SJCRH30 (cell line): Measurements from ENCODE around the gene CYP19A1. TPM values are rescaled to one million over a fixed set of nuclear protein-coding genes. Genes with fewer than 3 reads are reported as not detected.

Experiments
- DNase-seq, 2 experiments: peaks; one replicate each; pipeline ENCODE4 v3.0.0-alpha.2; 2015 to 2020
- H3K27ac ChIP-seq: fragments of 250-450 bp; sonication (Bioruptor Pico); 2 replicates; pipeline ENCODE4 v1.5.1; 2020; ENCODE audit warnings: mild to moderate bottlenecking, moderate library complexity
- H3K27me3 ChIP-seq: fragments of 250-450 bp; sonication (Bioruptor Pico); 2 replicates; pipeline ENCODE4 v1.5.1; 2020; ENCODE audit warnings: mild to moderate bottlenecking, moderate library complexity
- H3K36me3 ChIP-seq: fragments of 250-450 bp; sonication (Bioruptor Pico); 2 replicates; pipeline ENCODE4 v1.5.1; 2020; ENCODE audit warnings: mild to moderate bottlenecking, moderate library complexity
- H3K4me1 ChIP-seq: fragments of 250-450 bp; sonication (Bioruptor Pico); 2 replicates; pipeline ENCODE4 v1.5.1; 2020; ENCODE audit warnings: mild to moderate bottlenecking, moderate library complexity
- H3K4me3 ChIP-seq: fragments of 250-450 bp; sonication (Bioruptor Pico); 2 replicates; pipeline ENCODE4 v1.5.1; 2020; ENCODE audit warnings: mild to moderate bottlenecking, moderate library complexity
- H3K9me3 ChIP-seq: fragments of 250-450 bp; sonication (Bioruptor Pico); replicated peaks from 2 replicates; pipeline ENCODE4 v1.5.1; 2020; ENCODE audit warnings: mild to moderate bottlenecking, moderate library complexity
- total RNA-seq: library from RNA; depleted of rRNA; stranded (reverse); fragments of >200 nt; shearing (Covaris generic); gene quantifications from 2 replicates; pipeline ENCODE4 v1.2.3, GENCODE V29; 2014

CYP19A1 gene
- total RNA-seq, 1 experiment from 2014 or later: not detected

DNA sequence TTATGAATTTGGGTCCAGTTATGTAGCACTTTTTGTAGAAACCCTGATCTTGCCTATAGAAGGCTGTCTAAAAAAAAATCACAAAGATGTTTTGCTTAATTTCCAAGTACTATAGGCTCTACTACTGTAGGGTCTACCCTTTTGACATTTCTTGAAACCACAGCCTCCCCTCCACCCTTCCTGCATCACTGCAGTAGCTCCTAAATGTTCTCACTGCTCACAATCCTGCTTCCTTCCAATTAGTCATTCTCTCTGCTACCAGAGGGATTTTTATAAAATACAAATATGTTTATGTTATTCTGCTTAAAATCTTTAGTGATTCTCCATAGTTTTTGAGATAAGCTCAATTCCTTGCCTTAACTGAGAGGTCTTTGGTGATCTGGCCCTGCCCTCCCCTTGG is 114.0 kb downstream of the CYP19A1 start:
- Histone ChIP-seq H3K4me1 (peaks cover 5% of the 10 kb centered on the region; the same call in 1 of the 2 replicates), H3K27me3 (no peaks in the 10 kb centered on the region), H3K36me3 (no peaks in the 10 kb centered on the region), H3K27ac (no peak overlapping the region), H3K4me3 (no peak overlapping the region), H3K9me3 (no peaks in the 10 kb centered on the region)
- DNase-seq: no peak

DNA sequence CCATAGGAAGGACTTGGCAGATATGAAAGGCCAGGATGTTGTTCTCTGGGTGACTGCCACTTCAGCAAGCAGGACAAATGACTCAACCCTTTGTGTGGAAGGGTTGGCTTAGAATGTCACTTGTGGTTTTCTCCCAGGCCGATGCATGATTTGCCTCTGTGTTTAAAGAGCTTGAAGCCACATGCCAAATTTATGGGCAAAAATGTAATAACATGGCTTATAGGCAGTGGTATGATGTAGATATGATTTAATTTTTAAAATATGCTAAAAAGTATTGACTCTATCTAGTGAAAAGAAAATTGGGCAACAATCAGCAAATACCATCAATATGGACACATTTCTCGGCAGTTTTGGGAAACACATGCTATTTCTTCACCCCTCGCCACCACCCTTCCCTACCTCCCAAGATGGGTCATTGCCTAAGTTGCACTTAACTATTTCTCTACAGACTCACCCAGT is 114.6 kb downstream of the CYP19A1 start:
- no peak for DNase-seq
- no peak overlapping the region for H3K4me3 ChIP-seq
- H3K4me1 ChIP-seq: peaks cover 5% of the 10 kb centered on the region; the same call in 1 of the 2 replicates
- H3K36me3 ChIP-seq: no peaks in the 10 kb centered on the region
- no peak overlapping the region for H3K27ac ChIP-seq
- no peaks in the 10 kb centered on the region for H3K9me3 ChIP-seq
- no peaks in the 10 kb centered on the region for H3K27me3 ChIP-seq

DNA sequence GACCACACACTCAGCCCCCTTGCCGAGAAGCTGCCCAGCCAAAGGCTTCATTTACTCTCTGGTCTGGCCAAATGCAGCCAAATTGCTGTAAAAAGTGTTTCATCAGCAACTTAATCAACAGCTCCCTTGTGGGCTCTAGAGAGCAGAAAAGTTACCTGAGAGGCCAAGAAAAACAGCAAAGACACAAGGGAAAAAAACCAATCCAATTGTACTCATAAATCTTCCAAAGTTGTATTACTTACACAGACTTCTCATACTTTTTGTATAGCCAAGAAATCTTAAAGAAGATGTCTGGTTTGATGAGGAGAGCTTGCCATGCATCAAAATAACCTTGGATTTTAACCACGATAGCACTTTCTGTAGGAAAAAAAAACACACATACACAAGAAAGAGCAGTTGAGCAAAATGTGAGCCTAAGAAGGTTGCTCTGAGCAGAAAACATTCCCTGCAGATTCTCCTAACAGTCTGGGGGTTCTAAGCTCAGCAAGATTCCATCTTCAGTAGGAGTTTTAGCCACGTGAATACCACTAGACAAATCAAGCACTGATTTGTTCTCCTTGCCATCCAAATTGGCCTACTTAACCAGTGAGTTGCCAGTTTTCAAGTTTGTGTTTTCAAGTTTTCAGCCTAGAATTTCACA is 120.0 kb downstream of the CYP19A1 start:
- H3K27me3 ChIP-seq: no peaks in the 10 kb centered on the region

GRCh38 chr15:51212909-51213308 is 125.5 kb downstream of the CYP19A1 start:
- Histone ChIP-seq H3K27ac (no peak overlapping the region), H3K9me3 (no peaks in the 10 kb centered on the region), H3K36me3 (no peaks in the 10 kb centered on the region), H3K4me3 (no peak overlapping the region), H3K4me1 (no peaks in the 10 kb centered on the region), H3K27me3 (no peaks in the 10 kb centered on the region)
- no peak for DNase-seq

More for the DNA sequence above, 120.0 kb downstream of the CYP19A1 start:
- Histone ChIP-seq H3K36me3 (no peaks in the 10 kb centered on the region), H3K9me3 (no peaks in the 10 kb centered on the region), H3K27ac (no peak overlapping the region), H3K4me1 (no peaks in the 10 kb centered on the region), H3K4me3 (no peak overlapping the region)
- no peak for DNase-seq

GRCh38 chr15:51212239-51212638 is 126.2 kb downstream of the CYP19A1 start:
- Histone ChIP-seq H3K9me3 (no peaks in the 10 kb centered on the region), H3K27ac (no peak overlapping the region), H3K4me1 (no peaks in the 10 kb centered on the region), H3K36me3 (no peaks in the 10 kb centered on the region), H3K4me3 (no peak overlapping the region), H3K27me3 (no peaks in the 10 kb centered on the region)
- no peak for DNase-seq

DNA sequence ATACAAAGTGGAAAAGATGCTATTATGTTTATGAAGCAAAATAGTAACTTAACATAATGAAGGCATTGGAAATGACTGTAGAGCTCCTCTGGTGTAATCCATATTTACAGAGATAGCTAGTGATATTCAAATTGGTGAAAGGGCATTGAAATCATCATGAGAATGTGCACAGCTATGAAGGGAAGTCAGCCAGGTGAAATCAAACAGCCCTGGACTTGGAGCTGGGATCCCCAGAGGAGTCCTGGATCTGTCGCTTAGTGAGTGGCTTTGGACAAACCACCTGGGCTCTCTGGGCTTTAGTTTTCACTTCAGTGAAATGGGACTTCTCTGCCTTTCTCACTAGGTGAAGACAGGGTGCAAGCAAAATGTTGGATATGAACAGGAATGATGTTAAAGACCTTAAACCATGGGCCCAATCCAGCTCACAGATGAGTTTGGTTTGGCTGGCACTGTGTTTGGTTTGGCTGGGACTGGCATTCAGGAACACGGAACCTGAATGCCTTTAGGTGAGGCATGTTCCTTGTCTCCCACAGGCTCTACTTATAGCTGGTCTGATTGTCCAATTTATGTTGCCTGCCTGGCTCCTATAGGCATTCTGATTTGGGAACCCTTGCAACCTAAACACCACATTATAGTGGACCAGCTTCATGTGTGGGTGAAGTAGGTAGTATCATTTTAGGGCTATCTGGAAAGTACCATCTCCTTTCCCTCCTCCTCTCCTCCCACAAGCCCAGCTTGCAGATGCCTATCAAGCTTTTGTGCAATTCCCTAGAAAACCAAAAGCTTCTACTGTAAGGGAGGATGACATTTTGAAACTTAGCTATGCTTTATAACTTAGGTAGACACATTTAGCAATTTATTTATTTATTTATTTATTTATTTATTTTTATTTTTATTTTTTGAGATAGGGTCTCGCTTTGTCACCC is 133.1 kb downstream of the CYP19A1 start:
- H3K4me1 ChIP-seq: no peaks in the 10 kb centered on the region
- DNase-seq: no peak
- H3K27ac ChIP-seq: no peak overlapping the region
- no peaks in the 10 kb centered on the region for H3K9me3 ChIP-seq
- H3K4me3 ChIP-seq: no peak overlapping the region
- H3K36me3 ChIP-seq: no peaks in the 10 kb centered on the region
- H3K27me3 ChIP-seq: no peaks in the 10 kb centered on the region

DNA sequence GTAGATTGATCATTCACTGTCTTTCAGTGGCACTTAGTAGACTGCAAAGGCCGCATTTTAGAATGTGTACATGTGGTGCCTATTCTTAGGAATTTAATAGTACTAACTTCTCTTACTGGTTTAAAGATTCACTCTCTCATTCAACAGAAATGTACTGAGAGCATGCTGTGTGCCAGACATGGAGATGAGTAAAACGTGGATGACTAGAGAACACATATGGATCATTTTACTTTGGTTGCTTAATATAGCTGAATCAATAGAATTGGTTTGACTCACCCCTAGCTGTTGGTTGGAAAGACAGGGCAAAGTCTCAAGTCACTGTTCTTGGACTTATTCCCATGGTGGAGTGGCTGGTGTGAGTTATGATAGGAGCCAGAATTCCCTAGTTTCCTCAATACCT is 134.6 kb downstream of the CYP19A1 start:
- Histone ChIP-seq H3K9me3 (no peaks in the 10 kb centered on the region), H3K27ac (no peak overlapping the region), H3K4me3 (no peak overlapping the region), H3K27me3 (no peaks in the 10 kb centered on the region), H3K4me1 (no peaks in the 10 kb centered on the region), H3K36me3 (no peaks in the 10 kb centered on the region)
- DNase-seq: no peak

DNA sequence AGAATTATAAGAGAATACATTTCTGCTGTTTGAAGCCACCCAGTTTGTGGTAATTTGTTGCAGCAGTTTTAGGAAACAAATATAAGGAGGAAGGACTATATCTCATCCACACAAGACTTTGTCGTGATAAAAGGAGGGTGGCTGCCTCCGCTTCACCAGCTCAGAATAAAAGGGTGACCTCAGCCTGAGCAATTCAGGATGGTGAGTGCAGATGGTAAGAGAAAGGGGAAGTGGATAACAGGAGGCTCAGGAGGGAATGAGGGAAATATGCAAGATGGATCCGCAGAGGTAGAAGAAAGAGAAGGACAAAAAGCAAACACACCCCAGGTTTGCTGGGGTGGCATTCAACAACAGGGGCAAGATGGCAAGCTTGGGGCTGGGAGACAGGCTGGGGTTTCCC is 135.6 kb downstream of the CYP19A1 start:
- H3K27me3 ChIP-seq: no peaks in the 10 kb centered on the region
- no peaks in the 10 kb centered on the region for H3K4me1 ChIP-seq
- no peak overlapping the region for H3K27ac ChIP-seq
- no peaks in the 10 kb centered on the region for H3K9me3 ChIP-seq
- no peaks in the 10 kb centered on the region for H3K36me3 ChIP-seq
- no peak for DNase-seq
- no peak overlapping the region for H3K4me3 ChIP-seq

GRCh38 chr15:51201581-51201980 is 136.8 kb downstream of the CYP19A1 start:
- Histone ChIP-seq H3K36me3 (no peaks in the 10 kb centered on the region), H3K27ac (no peak overlapping the region), H3K27me3 (no peaks in the 10 kb centered on the region), H3K4me3 (no peak overlapping the region), H3K4me1 (no peaks in the 10 kb centered on the region), H3K9me3 (no peaks in the 10 kb centered on the region)
- DNase-seq: no peak

DNA sequence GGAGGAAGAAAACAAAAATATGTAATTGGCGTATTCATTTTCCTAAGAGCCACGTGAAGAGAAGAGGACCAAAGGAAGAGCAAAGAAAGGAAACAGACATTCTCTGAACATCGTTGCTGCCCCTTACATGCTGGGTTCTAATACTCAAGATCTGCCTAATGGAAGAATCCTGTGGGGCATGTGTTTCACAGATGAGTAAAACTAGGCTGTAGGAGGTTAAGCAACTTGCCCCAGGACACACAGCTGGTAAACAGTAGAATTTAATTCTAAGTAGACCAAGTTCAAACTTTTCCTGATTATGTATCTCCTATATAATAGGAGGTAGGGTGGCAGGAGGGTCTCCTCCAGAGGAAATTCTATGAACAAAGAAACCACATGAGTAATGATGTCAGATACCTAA is 137.6 kb downstream of the CYP19A1 start:
- H3K27ac ChIP-seq: no peak overlapping the region
- H3K4me3 ChIP-seq: no peak overlapping the region
- H3K27me3 ChIP-seq: no peaks in the 10 kb centered on the region
- no peaks in the 10 kb centered on the region for H3K4me1 ChIP-seq
- H3K36me3 ChIP-seq: no peaks in the 10 kb centered on the region
- DNase-seq: no peak
- H3K9me3 ChIP-seq: no peaks in the 10 kb centered on the region

DNA sequence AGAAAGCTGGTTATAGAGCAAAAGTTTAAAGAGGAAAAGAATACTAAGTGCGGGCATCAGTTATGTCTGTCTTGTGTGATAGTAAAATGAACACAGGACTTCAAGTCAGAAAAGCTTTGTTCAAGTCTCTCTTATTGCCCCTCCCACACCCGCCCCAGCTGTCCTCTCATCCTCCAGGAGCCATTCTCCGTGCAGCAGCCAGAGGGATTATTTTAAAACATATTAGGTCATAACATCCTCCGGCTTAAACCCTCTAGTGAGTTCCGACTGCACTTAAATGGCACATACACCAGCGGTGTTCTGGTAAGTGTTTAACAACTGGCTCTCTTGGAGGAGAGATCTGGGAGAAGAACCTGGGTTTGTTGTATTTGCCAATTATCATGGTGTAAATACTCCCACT is 138.9 kb downstream of the CYP19A1 start:
- Histone ChIP-seq H3K27me3 (no peaks in the 10 kb centered on the region), H3K27ac (no peak overlapping the region), H3K4me3 (no peak overlapping the region), H3K4me1 (no peaks in the 10 kb centered on the region), H3K36me3 (no peaks in the 10 kb centered on the region), H3K9me3 (no peaks in the 10 kb centered on the region)
- DNase-seq: peak in 1 of 2 experiments; percentile 13

DNA sequence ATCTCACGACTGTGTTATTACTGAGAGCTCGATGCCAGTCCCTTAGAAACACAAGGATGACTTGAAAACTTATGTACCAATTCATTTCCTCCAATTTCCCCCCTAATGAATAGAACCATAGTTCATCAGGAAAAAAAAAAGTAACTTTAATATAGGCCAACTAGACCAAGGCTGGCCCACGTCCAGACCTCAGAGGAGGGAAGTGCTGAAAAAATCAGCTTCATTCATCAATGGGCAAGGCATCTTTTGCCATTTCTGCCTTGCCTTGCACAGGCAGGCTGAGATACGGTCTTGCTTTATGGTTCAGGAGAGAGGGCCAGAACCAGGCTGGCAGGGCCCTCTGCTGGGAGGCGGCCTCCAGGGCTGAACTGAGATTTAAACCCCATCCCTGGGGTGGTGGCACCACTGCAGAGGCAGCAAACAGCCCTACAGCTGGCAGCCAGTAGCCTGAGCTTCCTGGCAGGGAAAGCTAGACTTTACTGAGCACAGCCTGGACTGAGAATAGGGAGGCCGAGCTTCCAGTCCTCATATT is 139.6 kb downstream of the CYP19A1 start:
- DNase-seq: no peak
- no peak overlapping the region for H3K4me3 ChIP-seq
- H3K36me3 ChIP-seq: no peaks in the 10 kb centered on the region
- no peak overlapping the region for H3K27ac ChIP-seq
- no peaks in the 10 kb centered on the region for H3K9me3 ChIP-seq
- no peaks in the 10 kb centered on the region for H3K27me3 ChIP-seq
- no peaks in the 10 kb centered on the region for H3K4me1 ChIP-seq

GRCh38 chr15:51195459-51195858 is 142.9 kb downstream of the CYP19A1 start:
- H3K4me1 ChIP-seq: no peaks in the 10 kb centered on the region
- H3K27me3 ChIP-seq: no peaks in the 10 kb centered on the region; the same call in 1 of the 2 replicates
- H3K36me3 ChIP-seq: no peaks in the 10 kb centered on the region
- no peaks in the 10 kb centered on the region for H3K9me3 ChIP-seq
- no peak overlapping the region for H3K4me3 ChIP-seq
- H3K27ac ChIP-seq: no peak overlapping the region
- no peak for DNase-seq

- no peak overlapping the region for H3K27ac ChIP-seq
- H3K4me3 ChIP-seq: no peak overlapping the region
- H3K4me1 ChIP-seq: no peaks in the 10 kb centered on the region
- H3K9me3 ChIP-seq: no peaks in the 10 kb centered on the region
- no peak for DNase-seq
- no peaks in the 10 kb centered on the region; the same call in 1 of the 2 replicates for H3K27me3 ChIP-seq
- H3K36me3 ChIP-seq: no peaks in the 10 kb centered on the region
Observed at GRCh38 chr15:51193979-51194378, 144.4 kb downstream of the CYP19A1 start.

DNA sequence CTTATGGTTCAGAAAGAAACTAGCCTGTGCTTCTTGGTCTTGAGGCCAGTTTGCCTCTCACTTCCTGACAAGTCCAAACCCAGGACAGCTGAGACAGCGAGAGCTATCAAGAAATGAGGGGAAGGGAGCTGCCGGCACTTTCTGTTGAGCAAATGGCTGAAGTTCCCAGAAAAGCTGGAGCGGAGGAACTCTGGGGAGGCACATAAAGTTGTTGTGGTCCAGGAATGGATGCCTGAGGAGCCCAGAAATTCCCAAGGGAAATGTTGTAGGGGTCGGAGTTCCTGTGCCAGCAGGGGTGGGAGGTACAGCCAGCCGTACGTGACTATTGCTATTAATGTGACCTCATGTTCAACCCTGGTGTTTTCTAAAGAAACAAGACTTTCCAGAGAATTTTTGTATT is 144.9 kb downstream of the CYP19A1 start:
- Histone ChIP-seq H3K27me3 (no peaks in the 10 kb centered on the region; the same call in 1 of the 2 replicates), H3K9me3 (no peaks in the 10 kb centered on the region), H3K27ac (no peak overlapping the region), H3K4me1 (no peaks in the 10 kb centered on the region), H3K36me3 (no peaks in the 10 kb centered on the region), H3K4me3 (no peak overlapping the region)
- DNase-seq: no peak
